Smooth muscle cell (in vitro differentiated cells): ENCODE measurements around the gene ARSA. TPM values are rescaled to one million over a fixed set of nuclear protein-coding genes. Genes with fewer than 3 reads are reported as not detected.
A peak's percentile ranks its signal among the peaks of the same experiment; 100 is the strongest.

Source experiments
- DNase-seq: peaks from one replicate; lab custom pipeline; 2025; ENCODE audit not compliant: unreplicated experiment; lab: John Stamatoyannopoulos, UW
- H2AFZ ChIP-seq: fragments of 200-600 bp; sonication (generic); 2 replicates; pipeline ENCODE4 v1.6.0; 2016; ENCODE audit warnings: antibody characterized with exemption, low read depth, mild to moderate bottlenecking
- H3F3A ChIP-seq: fragments of 200-600 bp; sonication (generic); 2 replicates; pipeline ENCODE4 v1.6.0; 2017; ENCODE audit warnings: antibody characterized with exemption, low read depth
- H3K27ac ChIP-seq: fragments of 200-600 bp; sonication (generic); 2 replicates; pipeline ENCODE4 v1.5.1; 2016; ENCODE audit warnings: low read depth, mild to moderate bottlenecking
- H3K27me3 ChIP-seq: fragments of 200-600 bp; sonication (generic); 2 replicates; pipeline ENCODE4 v1.6.1; 2016; ENCODE audit warnings: low read depth, mild to moderate bottlenecking
- H3K36me3 ChIP-seq: fragments of 200-600 bp; sonication (generic); 2 replicates; pipeline ENCODE4 v1.5.1; 2016; ENCODE audit warnings: low read depth
- H3K4me1 ChIP-seq: fragments of 200-600 bp; sonication (generic); 2 replicates; pipeline ENCODE4 v1.5.1; 2016; ENCODE audit warnings: low read depth
- H3K4me2 ChIP-seq: fragments of 200-600 bp; sonication (generic); 2 replicates; pipeline ENCODE4 v1.6.0; 2016; ENCODE audit warnings: mild to moderate bottlenecking
- H3K4me3 ChIP-seq: fragments of 200-600 bp; sonication (generic); 2 replicates; pipeline ENCODE4 v1.5.1; 2016; ENCODE audit warnings: mild to moderate bottlenecking
- H3K79me2 ChIP-seq: fragments of 200-600 bp; sonication (generic); 2 replicates; pipeline ENCODE4 v1.6.0; 2016; ENCODE audit warnings: low read depth, mild to moderate bottlenecking
- H3K9ac ChIP-seq: fragments of 200-600 bp; sonication (generic); 2 replicates; pipeline ENCODE4 v1.6.0; 2016; ENCODE audit warnings: low read depth
- H3K9me3 ChIP-seq: fragments of 200-600 bp; sonication (generic); replicated peaks from 2 replicates; pipeline ENCODE4 v1.5.1; 2016; ENCODE audit warnings: low read depth
- H4K20me1 ChIP-seq: fragments of 200-600 bp; sonication (generic); 2 replicates; pipeline ENCODE4 v1.6.0; 2016; ENCODE audit warnings: low read depth
- WGBS: methylation state at CpG from one replicate; pipeline ENCODE4 v1.1.7; 2016; ENCODE audit warnings: low lambda C conversion rate; 5-methylcytosine and 5-hydroxymethylcytosine counted together
- polyA plus RNA-seq: library from polyadenylated mRNA; unstranded; fragments of >200 nt; fragmentation: Nextera tagmentation; extraction: Ambion mirVana; gene quantifications from 2 replicates; pipeline ENCODE4 v1.2.1, GENCODE V29; 2016
- total RNA-seq: library from RNA; depleted of rRNA; stranded (reverse); fragments of >200 nt; gene quantifications from 2 replicates; pipeline ENCODE4 v1.2.3, GENCODE V29; 2014
- TF ChIP-seq, protein P1 (sequence below): fragments of 200-600 bp; sonication (generic); IDR thresholded peaks from 2 replicates; pipeline ENCODE4 v1.5.1; 2017; ENCODE audit warnings: borderline replicate concordance, mild to moderate bottlenecking, antibody characterized with exemption; ENCODE audit not compliant: insufficient read depth, poor library complexity, severe bottlenecking

ARSA gene
- total and polyA plus RNA-seq, 2 experiments from 2014 or later = 16.6 to 19.9 TPM

DNA sequence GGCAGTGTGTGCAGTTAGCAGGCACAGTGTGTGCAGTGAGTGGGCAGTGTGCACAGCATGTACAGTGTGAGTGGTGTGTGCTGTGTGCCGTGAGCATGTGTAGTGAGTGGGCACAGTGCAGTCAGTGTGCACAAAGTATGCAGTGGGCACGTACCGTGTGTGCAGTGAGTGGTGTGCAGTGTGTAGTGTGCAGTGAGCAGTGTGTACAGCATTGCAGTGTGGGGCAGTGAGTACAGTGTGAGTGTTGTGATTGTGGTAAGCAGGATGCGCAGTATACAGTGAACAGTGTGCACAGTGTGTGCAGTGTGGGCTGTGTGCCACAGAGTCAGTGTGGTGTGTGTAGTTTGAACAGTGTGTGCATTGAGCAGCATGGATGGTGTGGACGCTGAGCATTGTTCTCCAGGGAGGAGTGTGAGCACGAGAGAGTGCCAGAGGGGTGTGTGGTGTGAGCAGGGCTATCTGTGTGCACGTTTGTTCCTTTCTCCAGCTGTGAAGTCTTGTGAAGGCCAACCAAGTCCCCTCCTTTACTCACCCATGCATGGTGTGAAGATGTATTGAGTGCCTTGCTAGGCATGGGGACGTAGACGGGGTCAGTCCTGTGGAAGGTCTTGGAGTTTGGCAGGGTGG, 47.7 kb upstream of the ARSA start:
- Histone ChIP-seq H4K20me1 (no peaks in the 10 kb centered on the region), H3K4me3 (no peak overlapping the region), H3K4me2 (peak overlapping the region; percentile 94), H3K27ac (no peak overlapping the region), H3K9ac (no peak overlapping the region), H3K27me3 (no peaks in the 10 kb centered on the region), H3K79me2 (no peaks in the 10 kb centered on the region), H2AFZ (no peak overlapping the region), H3K36me3 (no peaks in the 10 kb centered on the region), H3F3A (no peaks in the 10 kb centered on the region), H3K9me3 (no peaks in the 10 kb centered on the region), H3K4me1 (peaks cover 7% of the 10 kb centered on the region)
- WGBS = 84% methylated on average over 9 of the region's 9 CpGs
- DNase-seq = no peak
- TF ChIP-seq, protein P1, sequence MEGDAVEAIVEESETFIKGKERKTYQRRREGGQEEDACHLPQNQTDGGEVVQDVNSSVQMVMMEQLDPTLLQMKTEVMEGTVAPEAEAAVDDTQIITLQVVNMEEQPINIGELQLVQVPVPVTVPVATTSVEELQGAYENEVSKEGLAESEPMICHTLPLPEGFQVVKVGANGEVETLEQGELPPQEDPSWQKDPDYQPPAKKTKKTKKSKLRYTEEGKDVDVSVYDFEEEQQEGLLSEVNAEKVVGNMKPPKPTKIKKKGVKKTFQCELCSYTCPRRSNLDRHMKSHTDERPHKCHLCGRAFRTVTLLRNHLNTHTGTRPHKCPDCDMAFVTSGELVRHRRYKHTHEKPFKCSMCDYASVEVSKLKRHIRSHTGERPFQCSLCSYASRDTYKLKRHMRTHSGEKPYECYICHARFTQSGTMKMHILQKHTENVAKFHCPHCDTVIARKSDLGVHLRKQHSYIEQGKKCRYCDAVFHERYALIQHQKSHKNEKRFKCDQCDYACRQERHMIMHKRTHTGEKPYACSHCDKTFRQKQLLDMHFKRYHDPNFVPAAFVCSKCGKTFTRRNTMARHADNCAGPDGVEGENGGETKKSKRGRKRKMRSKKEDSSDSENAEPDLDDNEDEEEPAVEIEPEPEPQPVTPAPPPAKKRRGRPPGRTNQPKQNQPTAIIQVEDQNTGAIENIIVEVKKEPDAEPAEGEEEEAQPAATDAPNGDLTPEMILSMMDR = no peak

DNA sequence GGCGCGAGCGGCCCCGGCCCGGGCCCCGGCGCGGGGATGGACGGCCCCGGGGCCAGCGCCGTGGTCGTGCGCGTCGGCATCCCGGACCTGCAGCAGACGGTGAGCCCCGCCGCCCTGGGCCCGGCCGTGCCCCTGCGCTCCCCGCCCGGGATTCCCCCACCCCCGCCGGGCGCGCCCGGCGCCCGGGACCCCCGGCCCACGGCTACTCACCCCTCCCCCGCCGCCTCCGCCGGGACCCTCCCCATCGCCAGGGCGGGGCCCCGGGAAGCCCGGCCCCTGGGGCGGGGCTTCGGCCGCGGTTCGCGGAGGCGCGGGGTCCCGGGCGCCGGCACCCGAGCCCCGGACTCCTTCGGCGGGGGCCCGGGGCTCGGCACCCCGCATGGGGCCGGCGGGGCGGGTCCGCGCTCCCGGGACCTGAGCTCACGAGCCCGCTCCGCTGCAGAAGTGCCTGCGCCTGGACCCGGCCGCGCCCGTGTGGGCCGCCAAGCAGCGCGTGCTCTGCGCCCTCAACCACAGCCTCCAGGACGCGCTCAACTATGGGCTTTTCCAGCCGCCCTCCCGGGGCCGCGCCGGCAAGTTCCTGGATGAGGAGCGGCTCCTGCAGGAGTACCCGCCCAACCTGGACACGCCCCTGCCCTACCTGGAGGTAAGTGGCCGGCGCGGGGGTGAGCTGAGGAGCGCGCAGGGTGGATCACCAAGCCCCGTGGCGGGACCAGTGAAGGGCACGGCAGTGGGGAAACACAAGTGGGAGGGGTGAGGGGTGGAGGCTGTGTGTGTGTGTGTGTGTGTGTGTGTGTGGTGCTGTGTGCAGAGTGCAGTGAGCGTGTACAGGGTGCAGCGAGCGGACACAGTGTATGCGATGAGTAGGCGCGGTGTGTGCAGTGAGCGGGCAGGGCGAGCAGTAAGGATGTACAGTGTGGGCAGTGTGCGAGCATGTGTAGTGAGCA, 46.9 kb upstream of the ARSA start:
- 13% methylated on average over 33 of the region's 105 CpGs for WGBS
- H3K9ac ChIP-seq = no peak overlapping the region

DNA sequence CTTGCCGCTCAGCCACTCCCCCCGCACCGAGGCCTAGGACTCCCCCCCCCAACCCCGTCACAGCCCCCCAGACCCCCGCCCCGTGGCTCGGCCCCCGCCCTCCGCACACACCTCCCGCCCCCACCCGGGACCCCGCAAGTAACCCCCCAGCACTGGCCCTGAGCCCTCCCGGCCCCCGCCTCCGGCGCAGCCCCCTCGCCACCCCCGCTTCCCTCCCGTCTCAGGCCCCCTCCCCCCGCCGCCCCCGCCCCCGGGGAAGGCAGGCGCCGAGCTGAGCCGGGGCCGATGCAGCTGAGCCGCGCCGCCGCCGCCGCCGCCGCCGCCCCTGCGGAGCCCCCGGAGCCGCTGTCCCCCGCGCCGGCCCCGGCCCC, 46.2 kb upstream of the ARSA start:
- Histone ChIP-seq H3K27ac (no peak overlapping the region), H3F3A (no peaks in the 10 kb centered on the region), H3K9me3 (no peaks in the 10 kb centered on the region), H3K79me2 (no peaks in the 10 kb centered on the region), H3K36me3 (no peaks in the 10 kb centered on the region), H4K20me1 (no peaks in the 10 kb centered on the region), H3K4me2 (peak overlapping the region; percentile 88), H2AFZ (no peak overlapping the region), H3K27me3 (no peaks in the 10 kb centered on the region), H3K4me1 (peaks cover 7% of the 10 kb centered on the region), H3K4me3 (peak overlapping the region; percentile 48), H3K9ac (no peak overlapping the region)
- DNase-seq = no peak
- TF ChIP-seq, protein P1 = no peak
- 0% methylated on average over 1 of the region's 43 CpGs for WGBS

More for the DNA sequence above, 46.9 kb upstream of the ARSA start:
- Histone ChIP-seq H3F3A (no peaks in the 10 kb centered on the region), H3K36me3 (no peaks in the 10 kb centered on the region), H3K4me1 (peaks cover 7% of the 10 kb centered on the region), H3K4me3 (peak overlapping the region; percentile 53), H3K27me3 (no peaks in the 10 kb centered on the region), H3K79me2 (no peaks in the 10 kb centered on the region), H3K9me3 (no peaks in the 10 kb centered on the region), H3K4me2 (peak overlapping the region; percentile 94), H2AFZ (peak overlapping the region; percentile 74), H3K27ac (no peak overlapping the region), H4K20me1 (no peaks in the 10 kb centered on the region)
- TF ChIP-seq, protein P1 = no peak
- DNase-seq = no peak
